Ishikawa (cell line): ENCODE measurements around the gene RARA.

Experiments used
- CEBPB ChIP-seq: IDR thresholded peaks from 2 replicates; pipeline ENCODE4 v1.6.1; 2012
- CREB1 ChIP-seq: IDR thresholded peaks from 2 replicates; pipeline ENCODE4 v1.6.1; 2012; ENCODE audit warnings: low read depth
- EGR1 ChIP-seq: IDR thresholded peaks from 2 replicates; pipeline ENCODE4 v1.6.1; 2012
- EP300 ChIP-seq: IDR thresholded peaks from 2 replicates; pipeline ENCODE4 v1.6.1; 2012; ENCODE audit warnings: borderline replicate concordance
- FOXM1 ChIP-seq: IDR thresholded peaks from 2 replicates; pipeline ENCODE4 v1.6.1; 2012; ENCODE audit warnings: low read depth, borderline replicate concordance
- MAX ChIP-seq: IDR thresholded peaks from 2 replicates; pipeline ENCODE4 v1.6.1; 2012
- NFIC ChIP-seq: IDR thresholded peaks from 2 replicates; pipeline ENCODE4 v1.6.1; 2012
- RAD21 ChIP-seq: IDR thresholded peaks from 2 replicates; pipeline ENCODE4 v1.6.1; 2012; ENCODE audit warnings: low read depth
- REST ChIP-seq: IDR thresholded peaks from 2 replicates; pipeline ENCODE4 v1.6.1; 2012; ENCODE audit warnings: low read depth, mild to moderate bottlenecking
- TAF1 ChIP-seq: IDR thresholded peaks from 2 replicates; pipeline ENCODE4 v1.6.1; 2012; ENCODE audit warnings: low read depth, mild to moderate bottlenecking
- TCF12 ChIP-seq: IDR thresholded peaks from 2 replicates; pipeline ENCODE4 v1.6.1; 2012; ENCODE audit warnings: low read depth
- TEAD4 ChIP-seq: IDR thresholded peaks from 2 replicates; pipeline ENCODE4 v1.6.1; 2012
- USF1 ChIP-seq: IDR thresholded peaks from 2 replicates; pipeline ENCODE4 v1.6.1; 2012
- YY1 ChIP-seq: IDR thresholded peaks from 2 replicates; pipeline ENCODE4 v1.6.1; 2012; ENCODE audit warnings: low read depth
- ZBTB7A ChIP-seq: IDR thresholded peaks from 2 replicates; pipeline ENCODE4 v1.6.1; 2012; ENCODE audit warnings: low read depth

Gene RARA

GRCh38 chr17:40279402-40279801 lies 29.6 kb upstream of the RARA start:
- TF ChIP-seq CEBPB = no peak

GRCh38 chr17:40281663-40282062 lies 27.3 kb upstream of the RARA start:
- TF ChIP-seq TEAD4 = peak; percentile 88
- no peak for TF ChIP-seq TAF1

- TF ChIP-seq TEAD4 (no peak), ZBTB7A (no peak), RAD21 (no peak)
Observed at GRCh38 chr17:40283662-40284061, 25.3 kb upstream of the RARA start.

- peak; percentile 57 for TF ChIP-seq TEAD4
- TF ChIP-seq TCF12 = 0 out of 2 replicates have a peak, but pooled peaks have one; percentile 34
- TF ChIP-seq CREB1 = no peak
- TF ChIP-seq YY1 = no peak
- TF ChIP-seq CEBPB = 0 out of 2 replicates have a peak, but pooled peaks have one; percentile 5
- no peak for TF ChIP-seq ZBTB7A
- TF ChIP-seq EP300 = peak; percentile 31; the same call in 1 of the 2 replicates
Observed at GRCh38 chr17:40284085-40284713, 24.8 kb upstream of the RARA start.

- TF ChIP-seq MAX (no peak), TEAD4 (no peak), YY1 (no peak), CREB1 (no peak), FOXM1 (no peak), REST (no peak), EP300 (no peak), CEBPB (no peak), TAF1 (no peak), ZBTB7A (no peak), EGR1 (no peak)
Observed at GRCh38 chr17:40286473-40286872, 22.5 kb upstream of the RARA start.

GRCh38 chr17:40287159-40287493 lies 21.9 kb upstream of the RARA start:
- no peak for TF ChIP-seq USF1
- no peak for TF ChIP-seq CREB1
- no peak for TF ChIP-seq TEAD4
- no peak for TF ChIP-seq EGR1
- TF ChIP-seq ZBTB7A = no peak
- no peak for TF ChIP-seq CEBPB

- no peak for TF ChIP-seq USF1
- TF ChIP-seq MAX = peak; percentile 86
- no peak for TF ChIP-seq RAD21
- TF ChIP-seq CEBPB = no peak; the same call in 1 of the 2 replicates
- 0 out of 2 replicates have a peak, but pooled peaks have one; percentile 10 for TF ChIP-seq NFIC
- TF ChIP-seq YY1 = peak; percentile 30; the same call in 1 of the 2 replicates
- TF ChIP-seq EGR1 = no peak
- no peak for TF ChIP-seq TEAD4
- TF ChIP-seq EP300 = no peak
- TF ChIP-seq TCF12 = no peak
- peak; percentile 88 for TF ChIP-seq TAF1
- TF ChIP-seq ZBTB7A = no peak
- TF ChIP-seq REST = no peak
- no peak for TF ChIP-seq FOXM1
- no peak; the same call in none of the 2 replicates for TF ChIP-seq CREB1
Observed at GRCh38 chr17:40287494-40288369, 21.2 kb upstream of the RARA start, which contains the start of gene CDC6. Gene CDC6, plus strand, starts transcription at chr17:40287879. Its CDS starts 1,542 bp downstream, at chr17:40289421.
